ENCODE data around the gene PDE3B. TPM values are rescaled to one million over a fixed set of nuclear protein-coding genes. Genes with fewer than 3 reads are reported as not detected.
A peak's percentile ranks its signal among the peaks of the same experiment; 100 is the strongest.

PDE3B gene
- total and polyA plus RNA-seq, 2 of the 8 experiments (the other 6 are each of a cell fraction or from before 2014, with no cell fraction given): 2.7 to 10.9 TPM

GRCh38 chr11:14904745-14905103, 261.1 kb downstream of the PDE3B start (continued):
- no peak for TF ChIP-seq CHD7 (IDR thresholded peaks at IDR 0.05; ENCODE audit: insufficient replicate concordance, low read length)
- no peak for TF ChIP-seq CHD2 (IDR thresholded peaks at IDR 0.05; ENCODE audit: low read length)
- TF ChIP-seq RAD21 (IDR thresholded peaks at IDR 0.05 in 1 of 2, conservative IDR thresholded peaks at IDR 0.05 in 1 of 2; ENCODE audit: low read depth in 2 of 2, low read length in 2 of 2): peak; percentile 65 to 70
- no peak for TF ChIP-seq USF2 (IDR thresholded peaks at IDR 0.05; ENCODE audit: low read length)
- no peak for TF ChIP-seq NRF1 (IDR thresholded peaks at IDR 0.05; ENCODE audit: low read depth, low read length)
- TF ChIP-seq PHF8 (conservative IDR thresholded peaks at IDR 0.05; ENCODE audit: low read depth, low read length): no peak
- no peak for TF ChIP-seq ATF2 (IDR thresholded peaks at IDR 0.05; ENCODE audit: low read length)
- TF ChIP-seq CEBPB (IDR thresholded peaks at IDR 0.05; ENCODE audit: low read depth, low read length): no peak

Measured in H1 (cell line).